ENCODE results near the gene NF1. TPM values are rescaled to one million over a fixed set of nuclear protein-coding genes. Genes with fewer than 3 reads are reported as not detected.
"Not testable (repeated sequence)": the region's sequence is repeated elsewhere in the genome, so short reads cannot be mapped to it uniquely, and the experiment has no call there.

NF1 gene
- total RNA-seq, 1 donor from 2014 or later, result 28.5 TPM

GRCh38 chr17:31299624-31300023 lies 204.8 kb downstream of the NF1 start:
- H3K9me3 Mint-ChIP-seq, result peaks cover 6% of the 10 kb centered on the region
- peaks cover 22% of the 10 kb centered on the region for H3K36me3 Mint-ChIP-seq (ENCODE audit: low read depth)
- intact Hi-C loops (cut with micrococcal nuclease), result no loop called here
- H3K27ac Mint-ChIP-seq, result no peak overlapping the region
- peaks cover 6% of the 10 kb centered on the region for H3K4me1 Mint-ChIP-seq
- H3K27me3 Mint-ChIP-seq, result no peaks in the 10 kb centered on the region
- H3K4me3 Mint-ChIP-seq, result no peak overlapping the region
- DNase-seq, result no peak

GRCh38 chr17:31307640-31308039 lies 212.9 kb downstream of the NF1 start:
- DNase-seq, result no peak
- Mint-ChIP-seq H3K36me3 (ENCODE audit: low read depth) (peaks cover 52% of the 10 kb centered on the region), H3K27me3 (no peaks in the 10 kb centered on the region), H3K9me3 (peaks cover 21% of the 10 kb centered on the region), H3K4me1 (peaks cover 50% of the 10 kb centered on the region), H3K27ac (peak overlapping the region; percentile 91), H3K4me3 (peak overlapping the region; percentile 93)
- intact Hi-C loops (cut with micrococcal nuclease), result loop anchor here (1.0 kb wide), 1 partner anchor 14 kb away; the partner anchor contains the start of gene EVI2A

GRCh38 chr17:31308372-31309334 lies 213.9 kb downstream of the NF1 start:
- intact Hi-C loops (cut with micrococcal nuclease), result loop anchor here (1.0 kb wide), 1 partner anchor 13 kb away; the partner anchor contains the start of gene EVI2A
- Mint-ChIP-seq H3K9me3 (peaks cover 21% of the 10 kb centered on the region), H3K36me3 (ENCODE audit: low read depth) (peaks cover 43% of the 10 kb centered on the region)

GRCh38 chr17:31309556-31309955 lies 214.8 kb downstream of the NF1 start:
- H3K36me3 Mint-ChIP-seq (ENCODE audit: low read depth), result peaks cover 37% of the 10 kb centered on the region
- peaks cover 16% of the 10 kb centered on the region for H3K9me3 Mint-ChIP-seq
- peaks cover 53% of the 10 kb centered on the region for H3K4me1 Mint-ChIP-seq

More at GRCh38 chr17:31308372-31309334, 213.9 kb downstream of the NF1 start:
- Mint-ChIP-seq H3K27me3 (no peaks in the 10 kb centered on the region), H3K4me1 (peaks cover 50% of the 10 kb centered on the region), H3K4me3 (peak overlapping the region; percentile 93), H3K27ac (peak overlapping the region; percentile 91)
- DNase-seq, result no peak

GRCh38 chr17:31310260-31310659 lies 215.5 kb downstream of the NF1 start:
- Mint-ChIP-seq H3K27me3 (no peaks in the 10 kb centered on the region), H3K27ac (peak overlapping the region; percentile 91), H3K36me3 (ENCODE audit: low read depth) (peaks cover 30% of the 10 kb centered on the region), H3K9me3 (peaks cover 9% of the 10 kb centered on the region), H3K4me1 (peaks cover 53% of the 10 kb centered on the region), H3K4me3 (peak overlapping the region; percentile 93)
- DNase-seq, result peak; percentile 85
- intact Hi-C loops (cut with micrococcal nuclease), result loop anchor here (5.0 to 10.0 kb wide), 3 partner anchors 182 to 485 kb away; partner anchors contain the start of gene CRLF3

More at GRCh38 chr17:31309556-31309955, 214.8 kb downstream of the NF1 start:
- peak overlapping the region; percentile 91 for H3K27ac Mint-ChIP-seq
- H3K4me3 Mint-ChIP-seq, result peak overlapping the region; percentile 93
- no peaks in the 10 kb centered on the region for H3K27me3 Mint-ChIP-seq
- no peak for DNase-seq
- intact Hi-C loops (cut with micrococcal nuclease), result no loop called here

GRCh38 chr17:31310886-31311285 lies 216.1 kb downstream of the NF1 start:
- Mint-ChIP-seq H3K4me3 (peak overlapping the region; percentile 93), H3K9me3 (peaks cover 4% of the 10 kb centered on the region)
- peak; percentile 73 for DNase-seq

GRCh38 chr17:31311526-31311925 lies 216.7 kb downstream of the NF1 start:
- no peaks in the 10 kb centered on the region for H3K27me3 Mint-ChIP-seq
- peaks cover 50% of the 10 kb centered on the region for H3K4me1 Mint-ChIP-seq
- no peaks in the 10 kb centered on the region for H3K9me3 Mint-ChIP-seq
- peak overlapping the region; percentile 93 for H3K4me3 Mint-ChIP-seq
- peaks cover 21% of the 10 kb centered on the region for H3K36me3 Mint-ChIP-seq (ENCODE audit: low read depth)
- H3K27ac Mint-ChIP-seq, result peak overlapping the region; percentile 95
- no peak for DNase-seq
- intact Hi-C loops (cut with micrococcal nuclease), result loop anchor here (5.0 to 10.0 kb wide), 3 partner anchors 181 to 487 kb away; partner anchors contain the start of gene CRLF3

More at GRCh38 chr17:31310886-31311285, 216.1 kb downstream of the NF1 start:
- peaks cover 25% of the 10 kb centered on the region for H3K36me3 Mint-ChIP-seq (ENCODE audit: low read depth)
- H3K27me3 Mint-ChIP-seq, result no peaks in the 10 kb centered on the region
- H3K4me1 Mint-ChIP-seq, result peaks cover 53% of the 10 kb centered on the region
- intact Hi-C loops (cut with micrococcal nuclease), result loop anchor here (5.0 to 10.0 kb wide), 3 partner anchors 181 to 486 kb away; partner anchors contain the start of gene CRLF3
- peak overlapping the region; percentile 95 for H3K27ac Mint-ChIP-seq

GRCh38 chr17:31312223-31312622 lies 217.4 kb downstream of the NF1 start:
- not testable (repeated sequence) for H3K9me3 Mint-ChIP-seq, H3K27me3 Mint-ChIP-seq
- intact Hi-C loops (cut with micrococcal nuclease), result loop anchor here (5.0 to 10.0 kb wide), 3 partner anchors 180 to 487 kb away; partner anchors contain the start of gene CRLF3
- Mint-ChIP-seq H3K4me1 (peaks cover 50% of the 10 kb centered on the region), H3K4me3 (peak overlapping the region; percentile 93), H3K27ac (peak overlapping the region; percentile 95), H3K36me3 (ENCODE audit: low read depth) (peaks cover 21% of the 10 kb centered on the region)
- peak; percentile 80 for DNase-seq

GRCh38 chr17:31313982-31314781 lies 219.4 kb downstream of the NF1 start, which contains the start of gene EVI2B:
TSS of gene EVI2B (minus strand) at chr17:31314054. CDS start at chr17:31305609, 8,445 bp downstream.
- peak within 1 kb of the TSS; percentile 93 for H3K4me3 Mint-ChIP-seq
- H3K4me1 Mint-ChIP-seq, result peaks cover 44% of the 10 kb centered on the region
- H3K27ac Mint-ChIP-seq, result peak within 1 kb of the TSS; percentile 97
- no peaks in the 10 kb centered on the region for H3K27me3 Mint-ChIP-seq
- intact Hi-C loops (cut with micrococcal nuclease), result loop anchor here (5.0 to 10.0 kb wide), 3 partner anchors 178 to 489 kb away; partner anchors contain the start of gene CRLF3
- H3K9me3 Mint-ChIP-seq, result no peaks in the 10 kb centered on the region
- peaks cover 25% of the 10 kb centered on the region for H3K36me3 Mint-ChIP-seq (ENCODE audit: low read depth)
- peak; percentile 71 for DNase-seq

- H3K4me1 Mint-ChIP-seq, result peaks cover 42% of the 10 kb centered on the region
- peak overlapping the region; percentile 93 for H3K4me3 Mint-ChIP-seq
- no peaks in the 10 kb centered on the region for H3K9me3 Mint-ChIP-seq
- H3K27ac Mint-ChIP-seq, result peak overlapping the region; percentile 87
- no peaks in the 10 kb centered on the region for H3K27me3 Mint-ChIP-seq
- DNase-seq, result no peak
- H3K36me3 Mint-ChIP-seq (ENCODE audit: low read depth), result peaks cover 29% of the 10 kb centered on the region
- intact Hi-C loops (cut with micrococcal nuclease), result loop anchor here (5.0 to 10.0 kb wide), 3 partner anchors 178 to 490 kb away; partner anchors contain the start of gene CRLF3
Measured at GRCh38 chr17:31314782-31315100, 220.0 kb downstream of the NF1 start.

GRCh38 chr17:31318298-31318801 lies 223.6 kb downstream of the NF1 start:
- DNase-seq, result peak; percentile 86
- Mint-ChIP-seq H3K4me3 (peak overlapping the region; percentile 89), H3K9me3 (no peaks in the 10 kb centered on the region), H3K27ac (peak overlapping the region; percentile 96), H3K27me3 (no peaks in the 10 kb centered on the region), H3K36me3 (ENCODE audit: low read depth) (peaks cover 29% of the 10 kb centered on the region), H3K4me1 (peaks cover 36% of the 10 kb centered on the region)
- intact Hi-C loops (cut with micrococcal nuclease), result loop anchor here (10.0 kb wide), 1 partner anchor 494 kb away; the partner anchor contains the start of gene CRLF3

GRCh38 chr17:31318851-31319661 lies 224.3 kb downstream of the NF1 start:
- H3K27ac Mint-ChIP-seq, result peak overlapping the region; percentile 96
- intact Hi-C loops (cut with micrococcal nuclease), result loop anchor here (10.0 kb wide), 1 partner anchor 494 kb away; the partner anchor contains the start of gene CRLF3
- no peaks in the 10 kb centered on the region for H3K27me3 Mint-ChIP-seq
- H3K36me3 Mint-ChIP-seq (ENCODE audit: low read depth), result peaks cover 27% of the 10 kb centered on the region
- peaks cover 38% of the 10 kb centered on the region for H3K4me1 Mint-ChIP-seq
- H3K4me3 Mint-ChIP-seq, result peak overlapping the region; percentile 89
- H3K9me3 Mint-ChIP-seq, result no peaks in the 10 kb centered on the region
- DNase-seq, result peak; percentile 65
